Peyer's patch (tissue), 4 donors: ENCODE data around the gene PSAT1.

Experiments
- POLR2A ChIP-seq, 2 donors: fragments of 450-650 bp; IDR thresholded peaks; one replicate each; pipeline ENCODE4 v1.5.1; 2017; ENCODE audit warnings: antibody characterized with exemption in 2 of 2, mild to moderate bottlenecking in 2 of 2, moderate library complexity in 2 of 2
- TF ChIP-seq, protein P1 (sequence below), 6 experiments: fragments of 450-650 bp in 4 of 6; fragments of 200-600 bp in 2 of 6; sonication (generic) in 1 of 6; IDR thresholded peaks; one replicate each; pipeline ENCODE4 v1.5.1; 2017 to 2019; ENCODE audit warnings: antibody characterized with exemption in 6 of 6, mild to moderate bottlenecking in 3 of 6, moderate library complexity in 1 of 6

DNA sequence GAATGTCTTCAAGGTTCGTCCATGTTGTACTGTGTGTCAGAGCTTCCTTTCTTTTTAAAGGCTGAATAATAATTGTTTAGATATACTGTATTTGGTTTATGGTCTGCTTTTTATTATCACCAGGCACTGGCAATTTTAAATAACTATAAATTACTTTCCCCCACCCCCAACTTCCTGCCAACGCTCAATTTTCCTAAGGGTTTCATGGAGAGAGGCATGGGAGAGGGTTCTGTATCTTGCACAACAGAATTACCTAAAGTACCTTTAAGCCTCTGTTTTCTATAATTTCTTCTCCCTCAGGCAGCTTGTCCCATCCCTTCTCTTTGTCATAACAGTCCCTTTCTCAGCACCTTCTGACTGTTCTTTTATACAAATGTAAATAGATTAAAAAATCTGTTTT is 10.4 kb downstream of the PSAT1 start:
- TF ChIP-seq, protein P1, sequence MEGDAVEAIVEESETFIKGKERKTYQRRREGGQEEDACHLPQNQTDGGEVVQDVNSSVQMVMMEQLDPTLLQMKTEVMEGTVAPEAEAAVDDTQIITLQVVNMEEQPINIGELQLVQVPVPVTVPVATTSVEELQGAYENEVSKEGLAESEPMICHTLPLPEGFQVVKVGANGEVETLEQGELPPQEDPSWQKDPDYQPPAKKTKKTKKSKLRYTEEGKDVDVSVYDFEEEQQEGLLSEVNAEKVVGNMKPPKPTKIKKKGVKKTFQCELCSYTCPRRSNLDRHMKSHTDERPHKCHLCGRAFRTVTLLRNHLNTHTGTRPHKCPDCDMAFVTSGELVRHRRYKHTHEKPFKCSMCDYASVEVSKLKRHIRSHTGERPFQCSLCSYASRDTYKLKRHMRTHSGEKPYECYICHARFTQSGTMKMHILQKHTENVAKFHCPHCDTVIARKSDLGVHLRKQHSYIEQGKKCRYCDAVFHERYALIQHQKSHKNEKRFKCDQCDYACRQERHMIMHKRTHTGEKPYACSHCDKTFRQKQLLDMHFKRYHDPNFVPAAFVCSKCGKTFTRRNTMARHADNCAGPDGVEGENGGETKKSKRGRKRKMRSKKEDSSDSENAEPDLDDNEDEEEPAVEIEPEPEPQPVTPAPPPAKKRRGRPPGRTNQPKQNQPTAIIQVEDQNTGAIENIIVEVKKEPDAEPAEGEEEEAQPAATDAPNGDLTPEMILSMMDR (IDR thresholded peaks at IDR 0.05): no peak
- TF ChIP-seq POLR2A (IDR thresholded peaks at IDR 0.05): no peak
